Activated CD8-positive, alpha-beta T cell treated with anti-CD3 and anti-CD28 coated beads for 36 hours (primary cell): ENCODE measurements around the gene ITIH5. TPM values are rescaled to one million over a fixed set of nuclear protein-coding genes. Genes with fewer than 3 reads are reported as not detected.

ENCODE experiments used
- ATAC-seq: fragments of 200-7000 bp; cut with Tn5 transposase; one replicate; pipeline ENCODE4 v1.10.0; 2021; ENCODE audit warnings: mild to moderate bottlenecking, moderate library complexity
- CTCF ChIA-PET: fragments of 350-600 bp; sonication (Branson Sonifier 250); formaldehyde crosslinking; loops from one replicate; lab custom pipeline; 2021; ENCODE audit warnings: antibody characterized with exemption; lab: Charles Lee
- POLR2A ChIA-PET: fragments of 350-600 bp; sonication (Branson Sonifier 250); formaldehyde crosslinking; loops from one replicate; lab custom pipeline; 2021; ENCODE audit warnings: antibody characterized with exemption; lab: Charles Lee
- DNase-seq: peaks from one replicate; pipeline ENCODE4 v3.0.0-alpha.2; 2020
- H3K27ac Mint-ChIP-seq: one replicate; pipeline ENCODE4 v1.8.0; 2021; ENCODE audit warnings: mild to moderate bottlenecking, mixed read lengths
- H3K27me3 Mint-ChIP-seq: one replicate; pipeline ENCODE4 v1.8.0; 2021; ENCODE audit warnings: mixed read lengths
- H3K36me3 Mint-ChIP-seq: one replicate; pipeline ENCODE4 v1.8.0; 2021; ENCODE audit warnings: low read depth, mixed read lengths
- H3K4me1 Mint-ChIP-seq: one replicate; pipeline ENCODE4 v1.8.0; 2021; ENCODE audit warnings: low read depth, mixed read lengths
- H3K4me3 Mint-ChIP-seq: one replicate; pipeline ENCODE4 v1.8.0; 2021; ENCODE audit warnings: mild to moderate bottlenecking, moderate library complexity, mixed read lengths
- H3K9me3 Mint-ChIP-seq: one replicate; pipeline ENCODE4 v1.8.0; 2021; ENCODE audit warnings: mixed read lengths
- CTCF ChIP-seq: fragments of 200-600 bp; IDR thresholded peaks from one replicate; pipeline ENCODE4 v1.8.0; 2022; ENCODE audit warnings: antibody characterized with exemption, mild to moderate bottlenecking
- intact Hi-C: fragments of 100-400 bp; cut with micrococcal nuclease; formaldehyde crosslinking; loops from one replicate; pipeline ENCODE4 v1.10.0; 2022
- total RNA-seq, 2 experiments: library from RNA; stranded (reverse); gene quantifications; one replicate each; pipeline ENCODE4 v1.2.3, GENCODE V29; 2021

The ITIH5 gene
- total RNA-seq, 2 experiments from 2014 or later: not detected

- POLR2A ChIA-PET: no interaction called here
- no peak for TF ChIP-seq CTCF
- no peaks in the 10 kb centered on the region for H3K4me1 Mint-ChIP-seq
- no peaks in the 10 kb centered on the region for H3K36me3 Mint-ChIP-seq
- CTCF ChIA-PET: no interaction called here
- no peak for ATAC-seq
- H3K9me3 Mint-ChIP-seq: no peaks in the 10 kb centered on the region
- H3K27ac Mint-ChIP-seq: no peak overlapping the region
- intact Hi-C loops: no loop called here
- no peak for DNase-seq
- H3K27me3 Mint-ChIP-seq: peaks cover 2% of the 10 kb centered on the region
- H3K4me3 Mint-ChIP-seq: no peak overlapping the region
These were observed 99.9 kb downstream of the ITIH5 start for GRCh38 chr10:7566891-7567290.

DNA sequence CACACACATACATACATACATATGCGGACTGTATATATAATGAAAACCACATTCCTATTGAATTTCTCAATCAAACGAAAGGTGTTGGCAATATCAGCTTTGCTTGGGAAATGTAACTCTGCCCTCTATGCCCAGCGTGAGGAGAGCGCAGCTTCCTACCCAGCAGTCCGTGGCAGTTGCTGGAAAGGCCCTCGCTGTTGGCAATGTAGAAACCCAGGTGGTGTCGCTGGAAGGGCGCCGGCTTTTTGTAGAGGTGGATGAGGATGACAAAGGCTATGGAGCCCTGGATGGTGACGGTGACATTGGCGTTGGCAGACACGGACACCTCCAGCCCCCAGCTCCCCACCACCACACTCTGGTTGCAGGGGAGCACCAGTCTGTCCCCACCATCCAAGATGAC is 100.9 kb downstream of the ITIH5 start:
- Mint-ChIP-seq H3K9me3 (no peaks in the 10 kb centered on the region), H3K27ac (no peak overlapping the region), H3K4me3 (no peak overlapping the region), H3K4me1 (no peaks in the 10 kb centered on the region), H3K27me3 (no peaks in the 10 kb centered on the region), H3K36me3 (no peaks in the 10 kb centered on the region)
- intact Hi-C loops: no loop called here
- no peak for TF ChIP-seq CTCF
- ChIA-PET POLR2A (no interaction called here), CTCF (no interaction called here)
- ATAC-seq (no peak), DNase-seq (no peak)

- Mint-ChIP-seq H3K36me3 (no peaks in the 10 kb centered on the region), H3K4me3 (no peak overlapping the region), H3K9me3 (no peaks in the 10 kb centered on the region), H3K27me3 (no peaks in the 10 kb centered on the region), H3K27ac (no peak overlapping the region), H3K4me1 (no peaks in the 10 kb centered on the region)
- no peak for TF ChIP-seq CTCF
- POLR2A ChIA-PET: no interaction called here
- intact Hi-C loops: no loop called here
- DNase-seq: no peak
- ATAC-seq: no peak
- CTCF ChIA-PET: interaction anchor here (0.7 kb wide), 1 partner anchor 123 kb away, joined by 3 read pairs; no protein-coding TSS in a partner anchor
These were observed 103.0 kb downstream of the ITIH5 start for GRCh38 chr10:7563770-7564169.

- no peaks in the 10 kb centered on the region for H3K36me3 Mint-ChIP-seq
- CTCF ChIA-PET: interaction anchor here (0.7 kb wide), 1 partner anchor 38 kb away, joined by 3 read pairs; no protein-coding TSS in a partner anchor
- no peaks in the 10 kb centered on the region for H3K9me3 Mint-ChIP-seq
- ATAC-seq (no peak), DNase-seq (no peak)
- no peak overlapping the region for H3K4me3 Mint-ChIP-seq
- H3K27me3 Mint-ChIP-seq: no peaks in the 10 kb centered on the region
- H3K27ac Mint-ChIP-seq: no peak overlapping the region
- POLR2A ChIA-PET: no interaction called here
- intact Hi-C loops: no loop called here
- H3K4me1 Mint-ChIP-seq: no peaks in the 10 kb centered on the region
- TF ChIP-seq CTCF: no peak
These were observed 103.4 kb downstream of the ITIH5 start for GRCh38 chr10:7563368-7563767.

- Mint-ChIP-seq H3K9me3 (no peaks in the 10 kb centered on the region), H3K36me3 (no peaks in the 10 kb centered on the region), H3K4me3 (no peak overlapping the region), H3K27ac (no peak overlapping the region), H3K4me1 (no peaks in the 10 kb centered on the region), H3K27me3 (peaks cover 3% of the 10 kb centered on the region)
- no peak for ATAC-seq
- TF ChIP-seq CTCF: no peak
- no peak for DNase-seq
- intact Hi-C loops: no loop called here
- POLR2A ChIA-PET: no interaction called here
- CTCF ChIA-PET: interaction anchor here (1.1 kb wide), 1 partner anchor 36 kb away, joined by 3 read pairs; no protein-coding TSS in a partner anchor
These were observed 104.8 kb downstream of the ITIH5 start for GRCh38 chr10:7561985-7562384.
